Tibial nerve (tissue), 4 donors: Measurements from ENCODE around the gene G2E3. TPM values are rescaled to one million over a fixed set of nuclear protein-coding genes. Genes with fewer than 3 reads are reported as not detected.

Experiments
- DNase-seq, 2 donors: peaks; one replicate each; pipeline ENCODE4 v3.0.0-alpha.2; 2019; ENCODE audit warnings: low spot score in 2 of 2
- H3K27ac ChIP-seq, 4 donors: fragments of 200-600 bp; sonication (generic) in 3 of 4; one replicate each; pipeline ENCODE4 v1.5.1; 2017 to 2019; ENCODE audit warnings: mild to moderate bottlenecking in 1 of 4
- H3K27me3 ChIP-seq, 2 donors: fragments of 200-600 bp; sonication (generic) in 1 of 2; one replicate each; pipeline versions ENCODE4 v1.5.1 to v1.6.0; 2017 to 2019
- H3K36me3 ChIP-seq, 3 donors: fragments of 200-600 bp; sonication (generic); one replicate each; pipeline ENCODE4 v1.5.1; 2018 to 2019
- H3K4me1 ChIP-seq, 4 donors: fragments of 200-600 bp; sonication (generic) in 3 of 4; one replicate each; pipeline ENCODE4 v1.5.1; 2017 to 2019
- H3K4me3 ChIP-seq, 4 donors: fragments of 200-600 bp; sonication (generic) in 3 of 4; one replicate each; pipeline ENCODE4 v1.5.1; 2017 to 2019; ENCODE audit warnings: mild to moderate bottlenecking in 1 of 4, moderate library complexity in 1 of 4
- H3K9me3 ChIP-seq, 4 donors: fragments of 200-600 bp; sonication (generic) in 3 of 4; one replicate each; pipeline ENCODE4 v1.5.1; 2017 to 2019
- EP300 ChIP-seq, 2 donors: sonication (generic); formaldehyde crosslinking; IDR thresholded peaks; one replicate each; pipeline ENCODE4 v1.6.1; 2017; ENCODE audit warnings: antibody characterized with exemption in 2 of 2, mild to moderate bottlenecking in 1 of 2
- POLR2A ChIP-seq, 2 donors: fragments of 450-650 bp; IDR thresholded peaks; one replicate each; pipeline ENCODE4 v1.6.1; 2017; ENCODE audit warnings: antibody characterized with exemption in 2 of 2, mild to moderate bottlenecking in 2 of 2, moderate library complexity in 2 of 2
- whole genome bisulfite sequencing, 2 donors: methylation state at CpG; one replicate each; pipeline ENCODE4 v1.1.5; 2018; 5-methylcytosine and 5-hydroxymethylcytosine counted together
- small RNA-seq: library from RNA; depleted of rRNA; stranded (forward); fragments of <200 nt; gene quantifications from one replicate; pipeline ENCODE3, GENCODE V24; 2016
- total RNA-seq, 4 donors: library from RNA; depleted of rRNA; stranded (reverse); fragments of >200 nt; gene quantifications; one replicate each; pipeline ENCODE4 v1.1.0, GENCODE V29; 2016
- TF ChIP-seq, protein P1 (sequence below), 5 experiments: fragments of 200-600 bp in 3 of 5; fragments of 450-650 bp in 2 of 5; sonication (generic) in 3 of 5; IDR thresholded peaks; one replicate each; pipeline ENCODE4 v1.5.1; 2016 to 2019; ENCODE audit warnings: antibody characterized with exemption in 5 of 5, mild to moderate bottlenecking in 3 of 5, moderate library complexity in 2 of 5

Gene G2E3
- total RNA-seq, 4 donors from 2014 or later = 10.3 to 21.0 (median 13.6) TPM

DNA sequence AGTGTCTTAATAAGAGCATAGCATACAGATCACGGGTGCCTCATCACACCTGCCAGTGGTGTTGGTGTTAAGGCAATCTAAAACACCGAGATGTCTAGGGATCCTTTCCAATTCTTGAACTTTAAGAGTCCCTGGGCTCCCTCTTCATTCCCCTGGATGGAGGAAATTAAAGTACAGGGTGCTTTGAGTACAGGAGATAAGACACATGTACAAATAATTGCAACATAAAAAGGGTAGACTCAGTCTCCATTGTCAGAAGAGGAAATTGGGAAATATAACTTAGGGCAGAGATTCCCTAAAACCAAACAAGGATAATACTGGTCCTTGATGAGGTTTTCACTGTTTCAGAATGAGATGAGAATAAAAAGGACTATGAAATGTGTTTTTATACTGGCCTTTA, 98.1 kb downstream of the G2E3 start:
- no peaks in the 10 kb centered on the region for H3K27me3 ChIP-seq
- WGBS, 2 donors = 74 to 78% methylated on average over 2 of the region's 2 CpGs
- TF ChIP-seq POLR2A (IDR thresholded peaks at IDR 0.05) (no peak), EP300 (IDR thresholded peaks at IDR 0.05) (no peak)
- TF ChIP-seq, protein P1, sequence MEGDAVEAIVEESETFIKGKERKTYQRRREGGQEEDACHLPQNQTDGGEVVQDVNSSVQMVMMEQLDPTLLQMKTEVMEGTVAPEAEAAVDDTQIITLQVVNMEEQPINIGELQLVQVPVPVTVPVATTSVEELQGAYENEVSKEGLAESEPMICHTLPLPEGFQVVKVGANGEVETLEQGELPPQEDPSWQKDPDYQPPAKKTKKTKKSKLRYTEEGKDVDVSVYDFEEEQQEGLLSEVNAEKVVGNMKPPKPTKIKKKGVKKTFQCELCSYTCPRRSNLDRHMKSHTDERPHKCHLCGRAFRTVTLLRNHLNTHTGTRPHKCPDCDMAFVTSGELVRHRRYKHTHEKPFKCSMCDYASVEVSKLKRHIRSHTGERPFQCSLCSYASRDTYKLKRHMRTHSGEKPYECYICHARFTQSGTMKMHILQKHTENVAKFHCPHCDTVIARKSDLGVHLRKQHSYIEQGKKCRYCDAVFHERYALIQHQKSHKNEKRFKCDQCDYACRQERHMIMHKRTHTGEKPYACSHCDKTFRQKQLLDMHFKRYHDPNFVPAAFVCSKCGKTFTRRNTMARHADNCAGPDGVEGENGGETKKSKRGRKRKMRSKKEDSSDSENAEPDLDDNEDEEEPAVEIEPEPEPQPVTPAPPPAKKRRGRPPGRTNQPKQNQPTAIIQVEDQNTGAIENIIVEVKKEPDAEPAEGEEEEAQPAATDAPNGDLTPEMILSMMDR (IDR thresholded peaks at IDR 0.05) = no peak
- H3K27ac ChIP-seq = no peak overlapping the region
- H3K9me3 ChIP-seq = no peaks in the 10 kb centered on the region
- no peak overlapping the region for H3K4me3 ChIP-seq
- H3K36me3 ChIP-seq = peaks cover 0 to 63% (median 5%) of the 10 kb centered on the region in 3 donors
- DNase-seq = no peak
- H3K4me1 ChIP-seq = no peaks in the 10 kb centered on the region

DNA sequence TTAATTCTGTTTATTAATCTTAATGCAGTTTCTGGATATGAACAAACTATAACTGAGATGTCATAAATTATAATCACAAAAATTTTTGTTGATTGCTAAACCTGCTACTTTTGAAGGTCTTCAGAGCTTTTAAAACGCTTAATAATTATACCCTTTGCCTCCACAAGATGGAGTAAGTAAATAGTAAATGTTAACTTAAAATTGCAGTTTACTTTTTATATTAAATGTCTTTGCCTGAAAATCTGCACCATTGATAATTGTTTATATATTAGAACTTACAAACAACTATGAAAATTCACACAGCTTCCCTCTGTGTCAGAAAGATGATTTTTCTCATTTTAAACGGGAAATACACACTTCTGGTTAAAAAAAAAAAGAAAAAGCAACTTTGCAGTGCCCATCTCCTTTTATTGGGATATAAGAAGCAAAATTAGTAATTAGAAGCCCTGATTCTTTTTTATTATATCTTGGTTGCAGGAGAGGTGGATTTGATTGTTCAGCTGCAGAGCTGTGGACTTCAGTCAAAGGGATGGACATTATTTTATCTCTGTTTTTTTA, 98.7 kb downstream of the G2E3 start:
- Histone ChIP-seq H3K27me3 (no peaks in the 10 kb centered on the region), H3K36me3 (peaks cover 0 to 61% (median 5%) of the 10 kb centered on the region in 3 donors), H3K4me1 (no peaks in the 10 kb centered on the region), H3K4me3 (no peak overlapping the region), H3K9me3 (no peaks in the 10 kb centered on the region), H3K27ac (no peak overlapping the region)
- 52 to 54% methylated on average over 2 of the region's 2 CpGs for whole genome bisulfite sequencing, 2 donors
- TF ChIP-seq, protein P1 (IDR thresholded peaks at IDR 0.05) = peak in 1 of 5 experiments; percentile 15
- TF ChIP-seq EP300 (IDR thresholded peaks at IDR 0.05) (no peak), POLR2A (IDR thresholded peaks at IDR 0.05) (no peak)
- DNase-seq = no peak

DNA sequence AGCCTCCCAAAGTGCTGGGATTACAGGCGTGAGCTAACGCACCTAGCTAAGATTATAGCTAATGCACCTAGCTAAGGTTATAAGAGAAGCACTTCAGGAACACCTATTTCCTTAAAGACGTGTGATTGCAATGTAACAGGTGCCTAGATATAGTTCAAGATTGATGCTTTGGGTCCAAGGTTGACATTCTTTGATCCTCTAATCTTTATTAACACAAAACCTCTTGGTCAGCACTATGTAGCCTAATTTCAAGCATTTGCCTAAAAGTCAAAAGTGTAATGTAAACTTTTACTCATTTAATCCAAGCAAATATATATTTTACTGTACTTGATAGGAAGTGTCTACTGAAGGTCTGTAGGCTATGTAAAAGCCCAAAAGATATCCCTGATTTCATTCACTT, 99.7 kb downstream of the G2E3 start:
- TF ChIP-seq, protein P1 (IDR thresholded peaks at IDR 0.05) = no peak
- no peak for TF ChIP-seq POLR2A (IDR thresholded peaks at IDR 0.05)
- TF ChIP-seq EP300 (IDR thresholded peaks at IDR 0.05) = no peak
- H3K27me3 ChIP-seq = no peaks in the 10 kb centered on the region
- no peak overlapping the region for H3K4me3 ChIP-seq
- no peak for DNase-seq
- WGBS, 2 donors = 95% methylated on average over 3 of the region's 3 CpGs
- peaks cover 0 to 56% (median 5%) of the 10 kb centered on the region in 3 donors for H3K36me3 ChIP-seq
- no peak overlapping the region for H3K27ac ChIP-seq
- H3K9me3 ChIP-seq = no peaks in the 10 kb centered on the region
- no peaks in the 10 kb centered on the region for H3K4me1 ChIP-seq

DNA sequence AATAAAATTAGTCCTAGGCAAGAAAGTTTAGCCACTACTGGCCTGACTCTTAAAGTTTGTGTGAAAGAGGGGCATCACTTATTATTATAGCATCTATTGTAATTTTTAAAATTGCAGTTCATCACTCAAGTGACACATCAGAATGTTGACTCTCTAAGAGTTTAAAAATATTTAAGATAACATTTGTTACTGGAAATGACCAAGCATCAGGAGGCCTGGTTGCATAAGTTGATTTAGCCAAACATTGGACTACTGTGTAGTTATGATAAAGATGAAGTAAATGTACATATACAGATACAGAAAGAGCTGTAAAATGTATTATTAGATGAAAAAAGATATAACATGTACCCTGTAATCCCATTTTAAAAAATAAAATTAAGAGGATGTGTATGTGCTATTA, 110.6 kb downstream of the G2E3 start:
- TF ChIP-seq, protein P1 (IDR thresholded peaks at IDR 0.05) = no peak
- no peak for TF ChIP-seq POLR2A (IDR thresholded peaks at IDR 0.05)
- TF ChIP-seq EP300 (IDR thresholded peaks at IDR 0.05) = no peak
- no peaks in the 10 kb centered on the region for H3K4me1 ChIP-seq
- no peak overlapping the region for H3K4me3 ChIP-seq
- no peak overlapping the region for H3K27ac ChIP-seq
- H3K36me3 ChIP-seq = peaks cover 0 to 36% (median 0%) of the 10 kb centered on the region in 3 donors
- no peaks in the 10 kb centered on the region for H3K9me3 ChIP-seq
- H3K27me3 ChIP-seq = no peaks in the 10 kb centered on the region
- no peak for DNase-seq

Small RNAs within 50 kb of the gene (small RNA-seq; reads per million reads assigned to genes)
- gene RF02271 = not detected

Other genes with a start within 250 kb of the G2E3 start
- 100 to 1,000 TPM in 1 of 4 donors, 10 to 100 TPM in 3; 44.1 to 131 (median 75.0) TPM for gene SCFD1, start 63.2 kb downstream of the G2E3 start, total RNA-seq